HG03460 (cell line): ENCODE data around the gene CAPNS1.
"Not testable (repeated sequence)": the region's sequence is repeated elsewhere in the genome, so short reads cannot be mapped to it uniquely, and the experiment has no call there.

Experiments
- ATAC-seq: cut with Tn5 transposase; IDR thresholded peaks from one replicate; pipeline ENCODE4 v1.9.1; 2021; ENCODE audit not compliant: unreplicated experiment

CAPNS1 gene

GRCh38 chr19:36113894-36114720, 25.8 kb upstream of the CAPNS1 start:
- ATAC-seq, result no peak

- ATAC-seq, result peak; percentile 77
Measured at GRCh38 chr19:36114721-36115452, 25.0 kb upstream of the CAPNS1 start, which contains the start of gene POLR2I. TSS of gene POLR2I (minus strand) at chr19:36114875. CDS start at chr19:36114856, 19 bp downstream.

- peak; percentile 3 for ATAC-seq
Measured at GRCh38 chr19:36115453-36116343, 24.2 kb upstream of the CAPNS1 start, which contains the start of gene TBCB. TSS of gene TBCB (plus strand) at chr19:36115468. CDS start at chr19:36115561, 93 bp downstream.

- ATAC-seq, result no peak
Measured at GRCh38 chr19:36116344-36116637, 23.6 kb upstream of the CAPNS1 start.

GRCh38 chr19:36120092-36120983, 19.5 kb upstream of the CAPNS1 start:
- no peak for ATAC-seq

GRCh38 chr19:36120984-36121358, 18.9 kb upstream of the CAPNS1 start:
- ATAC-seq, result no peak

GRCh38 chr19:36121486-36122124, 18.3 kb upstream of the CAPNS1 start:
- no peak for ATAC-seq

- no peak for ATAC-seq
Measured at GRCh38 chr19:36125557-36125956, 14.3 kb upstream of the CAPNS1 start.

GRCh38 chr19:36128392-36128736, 11.5 kb upstream of the CAPNS1 start:
- ATAC-seq, result peak; percentile 6

GRCh38 chr19:36131221-36131620, 8.6 kb upstream of the CAPNS1 start:
- not testable (repeated sequence) for ATAC-seq

- not testable (repeated sequence) for ATAC-seq
Measured at GRCh38 chr19:36134867-36135266, 5.0 kb upstream of the CAPNS1 start.

GRCh38 chr19:36136964-36137686, 2.7 kb upstream of the CAPNS1 start:
- ATAC-seq, result no peak

GRCh38 chr19:36139120-36139472, 770 bp upstream of the CAPNS1 start:
- no peak for ATAC-seq

GRCh38 chr19:36140304-36141038, 605 bp downstream of the CAPNS1 start:
- ATAC-seq, result peak; percentile 3

GRCh38 chr19:36141039-36141927, 1.4 kb downstream of the CAPNS1 start:
- ATAC-seq, result peak; percentile 42

- no peak for ATAC-seq
Measured at GRCh38 chr19:36142046-36142445, 2.2 kb downstream of the CAPNS1 start.

- ATAC-seq, result no peak
Measured at GRCh38 chr19:36142496-36142895, 2.6 kb downstream of the CAPNS1 start.

GRCh38 chr19:36144624-36145023, 4.8 kb downstream of the CAPNS1 start:
- ATAC-seq, result no peak
